ENCODE data around the gene ELFN1.

Gene ELFN1

DNA sequence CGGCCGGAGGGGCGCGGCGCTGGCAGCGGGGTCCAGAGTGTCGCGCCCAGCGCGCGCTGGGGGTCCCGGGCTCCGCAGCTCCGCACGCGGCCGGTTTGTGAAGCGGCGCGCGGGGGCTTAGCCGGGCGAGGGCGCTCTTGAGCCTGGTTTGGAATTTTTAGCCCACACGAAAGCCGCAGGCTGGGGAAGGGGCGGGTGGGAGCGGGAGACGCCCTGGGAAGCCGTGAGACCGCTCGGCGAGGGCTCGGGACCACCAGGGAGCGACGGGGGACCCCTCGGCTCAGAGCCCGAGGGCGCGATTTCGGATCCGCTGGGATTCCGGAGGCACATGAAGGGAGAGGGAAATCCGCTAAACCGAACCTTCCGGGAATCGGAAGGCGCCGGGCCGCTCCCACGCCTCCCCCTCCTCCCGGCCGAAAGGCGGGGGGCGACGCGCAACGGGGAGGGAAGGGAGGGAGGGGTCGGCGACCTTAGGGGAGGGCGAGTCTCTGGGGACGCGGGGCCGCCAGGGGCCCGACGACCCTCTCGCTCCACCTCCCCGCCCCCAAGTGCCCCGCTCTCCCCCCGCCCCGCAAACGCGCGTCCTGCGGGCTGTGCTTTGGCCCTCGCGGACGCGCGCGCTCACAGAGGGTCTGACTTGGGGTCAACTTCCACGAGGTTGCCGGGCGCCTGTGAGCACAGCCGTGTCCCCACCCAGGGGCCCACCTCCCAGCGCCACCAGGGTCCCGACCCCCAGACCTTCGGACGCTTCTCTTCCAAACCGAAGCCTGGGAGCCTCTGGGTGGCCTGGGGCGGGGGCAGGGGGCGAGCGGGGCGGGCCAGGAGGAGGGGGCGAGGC is 5.1 kb upstream of the ELFN1 start:
- peak; percentile 18 for DNase-seq

DNA sequence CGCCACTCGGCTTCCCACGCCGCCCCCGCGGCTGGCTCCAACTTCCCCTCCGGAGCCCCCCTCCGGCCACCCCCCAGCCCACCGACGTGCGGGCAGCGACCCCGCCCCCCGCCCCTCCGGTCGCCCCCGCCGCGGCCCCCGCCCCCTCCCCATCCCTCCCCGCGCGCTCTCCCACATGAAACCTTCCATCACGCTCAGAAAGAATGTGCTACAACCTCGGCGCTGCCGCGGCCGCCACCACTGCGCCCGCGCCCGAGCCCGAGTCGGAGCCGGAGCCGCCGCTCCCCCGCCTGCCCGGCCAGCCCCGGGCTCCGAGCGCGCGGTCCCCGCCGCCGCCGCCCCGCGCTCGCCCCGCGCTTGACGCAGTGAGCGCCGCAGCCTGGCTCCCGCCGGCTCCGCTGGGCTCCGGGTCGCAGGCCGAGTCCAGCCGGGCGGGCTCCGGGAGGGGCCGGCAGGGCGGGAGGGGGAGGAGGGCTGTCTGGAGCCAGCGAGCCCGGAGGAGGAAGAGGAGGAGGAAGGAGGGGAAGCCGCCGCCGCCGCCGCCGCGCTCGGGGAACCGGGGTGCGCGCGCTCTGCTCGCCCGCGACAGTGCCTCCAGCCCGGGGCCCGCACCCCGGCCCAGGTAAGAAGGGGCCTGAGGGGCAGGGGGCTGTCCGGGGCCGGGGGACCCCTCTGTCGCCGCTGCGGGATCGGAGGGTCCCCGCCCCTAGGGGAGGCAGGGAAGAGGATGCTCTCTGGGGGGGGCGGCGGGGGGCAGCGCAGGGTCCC is 4.3 kb upstream of the ELFN1 start:
- DNase-seq = no peak

GRCh38 chr7:1666317-1666822 is 3.7 kb upstream of the ELFN1 start:
- no peak for DNase-seq

DNA sequence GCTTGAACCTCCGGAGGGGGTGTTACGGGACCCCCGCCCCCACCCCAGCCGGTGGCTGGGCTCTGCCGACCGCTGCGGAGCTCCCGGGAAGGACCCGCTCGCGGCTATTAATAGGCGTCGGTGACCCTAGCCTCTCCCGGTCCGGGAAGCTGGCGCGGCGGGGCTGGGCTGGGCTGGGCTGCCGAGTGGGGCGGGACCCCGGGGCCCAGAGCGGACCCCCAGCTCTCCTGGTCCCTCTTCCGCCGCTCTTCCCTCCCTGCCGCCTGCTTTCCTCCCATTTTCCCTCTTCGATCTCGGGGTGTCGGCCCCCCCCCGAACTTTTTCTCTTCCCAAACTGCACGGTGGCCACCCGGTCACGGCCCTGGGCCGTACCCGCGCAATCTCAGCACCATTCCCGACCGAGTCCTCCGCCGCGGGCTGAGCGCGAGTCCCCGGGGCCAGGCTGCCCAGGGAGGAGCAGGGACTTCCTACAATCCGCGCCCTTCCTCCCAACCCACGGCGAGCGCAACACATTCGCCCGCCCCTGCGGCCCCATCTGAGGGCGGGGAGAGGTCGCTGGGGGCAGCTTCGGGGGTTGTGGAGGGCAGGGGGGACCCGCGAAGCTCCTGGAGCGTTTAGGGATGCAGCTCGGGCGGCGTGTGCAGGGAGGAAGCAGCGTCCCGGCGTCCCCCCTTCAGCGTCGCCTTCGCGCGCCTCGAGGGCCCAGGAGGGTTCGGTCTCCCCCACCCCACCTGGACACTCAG is 3.1 kb upstream of the ELFN1 start:
- DNase-seq = no peak

DNA sequence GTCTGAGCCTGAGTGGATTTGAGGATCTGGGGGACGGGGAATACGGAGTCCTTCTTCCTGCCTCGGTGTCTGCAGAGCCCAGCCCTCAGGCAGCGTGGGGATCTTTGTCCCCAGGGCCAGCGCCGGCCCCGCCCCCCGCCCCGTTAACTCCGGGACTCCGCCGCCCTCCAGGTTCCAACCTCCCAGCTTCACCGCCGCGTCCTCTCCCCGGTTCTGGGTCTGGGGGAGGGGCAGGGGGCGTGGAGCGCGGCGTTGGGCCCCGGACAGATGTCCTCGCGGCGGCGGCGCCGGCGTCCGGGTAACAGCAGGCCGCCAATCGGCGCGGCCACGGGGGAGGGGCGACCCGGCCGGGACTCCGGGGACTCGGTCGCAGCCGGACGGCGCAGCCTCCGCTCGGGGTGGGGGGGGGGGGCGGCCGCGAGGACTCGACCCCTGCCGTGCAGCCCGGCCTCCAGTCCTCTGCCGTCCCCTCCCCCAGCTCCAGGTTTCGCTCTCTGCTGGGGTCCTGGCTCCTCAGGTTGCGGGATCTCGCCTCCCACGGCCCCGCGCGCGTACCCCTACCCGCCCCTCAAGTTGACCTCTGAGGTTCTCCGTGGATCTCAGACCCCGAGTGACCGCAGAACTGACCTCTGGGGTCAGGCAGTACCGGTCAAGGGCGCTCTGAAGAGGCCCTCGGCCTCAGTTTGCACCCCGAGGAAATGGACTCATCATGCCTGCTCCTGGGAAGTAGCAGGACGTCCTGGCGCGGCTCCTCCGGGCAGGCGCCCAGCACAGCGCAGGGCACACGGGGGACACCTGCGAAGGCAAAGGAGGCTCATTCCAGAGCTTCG is 2.3 kb upstream of the ELFN1 start:
- no peak for DNase-seq

DNA sequence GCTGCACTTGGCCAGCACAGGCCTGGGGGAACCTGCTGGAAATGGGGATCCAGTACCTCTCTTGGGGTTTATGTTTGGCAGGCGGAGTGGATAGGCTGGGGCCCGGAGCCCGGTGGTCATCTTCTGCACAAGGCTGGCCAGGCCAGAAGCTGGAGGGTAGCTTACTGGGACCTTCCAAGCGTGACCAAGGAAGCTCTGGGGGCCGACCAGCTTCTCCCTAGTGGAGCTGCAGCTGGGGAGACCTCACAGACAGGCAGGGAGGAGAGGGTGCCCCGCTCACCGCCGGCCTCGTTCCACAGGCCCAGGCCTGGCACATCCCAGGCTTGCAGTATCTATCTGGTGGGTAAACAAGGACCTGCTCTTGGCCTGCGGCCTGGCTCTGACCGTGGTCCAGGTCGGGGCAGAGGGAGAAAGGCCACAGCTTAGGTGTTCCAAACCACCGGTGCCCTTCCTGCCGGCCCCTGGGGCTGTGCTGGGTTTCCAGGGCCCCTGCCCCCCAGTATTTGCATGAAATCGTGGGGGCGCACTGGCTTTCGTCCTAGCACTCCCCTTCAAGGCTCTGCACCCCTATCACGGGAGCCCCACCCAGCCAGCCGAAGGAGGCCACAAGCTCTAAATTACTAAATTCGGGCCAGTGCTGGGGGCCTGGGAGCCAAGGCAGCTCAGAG is 1.5 kb upstream of the ELFN1 start:
- no peak for DNase-seq

DNA sequence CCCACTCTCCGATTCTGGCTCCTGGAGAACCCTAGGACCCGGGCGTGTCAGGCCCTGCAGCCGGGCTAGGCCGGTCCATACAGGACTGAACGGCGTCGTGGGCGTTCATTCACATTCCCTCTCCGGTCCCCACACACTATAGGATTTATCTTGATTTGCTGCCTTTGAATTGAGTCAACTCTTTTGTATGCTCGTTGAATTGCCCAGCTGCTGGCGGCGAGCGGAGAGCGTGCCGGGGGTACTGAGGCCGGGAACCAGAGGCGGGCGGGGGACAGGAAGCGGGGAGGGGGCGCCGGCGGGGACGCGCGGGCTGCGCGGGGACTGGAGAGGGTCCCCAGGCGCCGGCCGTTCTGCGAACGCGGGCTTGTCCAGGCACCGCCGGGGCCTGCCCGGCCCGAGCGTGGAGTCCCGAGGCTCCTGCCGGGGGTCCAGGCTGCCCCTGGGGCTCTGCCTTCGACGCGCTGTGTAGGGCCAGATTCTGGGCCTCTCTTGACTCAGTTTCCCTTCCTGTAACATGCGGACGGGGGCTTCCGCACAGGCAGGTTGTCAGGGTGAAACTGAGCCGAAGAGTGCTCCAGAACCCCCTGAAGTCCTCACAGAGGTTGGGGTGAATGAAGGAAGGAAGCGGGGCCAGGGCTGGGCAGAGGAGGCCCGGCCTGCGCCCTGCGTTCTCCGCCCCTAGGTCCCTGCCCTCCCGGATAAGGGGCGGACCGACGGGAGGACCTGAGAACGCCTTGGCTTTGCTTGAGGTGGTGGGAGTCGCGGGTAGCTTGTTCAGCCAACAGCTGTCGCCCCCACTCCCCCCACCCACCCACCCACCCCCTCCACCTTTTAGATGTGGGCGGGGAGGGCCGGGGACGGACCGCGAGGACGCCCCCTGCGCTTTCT is 769 bp upstream of the ELFN1 start:
- no peak for DNase-seq

DNA sequence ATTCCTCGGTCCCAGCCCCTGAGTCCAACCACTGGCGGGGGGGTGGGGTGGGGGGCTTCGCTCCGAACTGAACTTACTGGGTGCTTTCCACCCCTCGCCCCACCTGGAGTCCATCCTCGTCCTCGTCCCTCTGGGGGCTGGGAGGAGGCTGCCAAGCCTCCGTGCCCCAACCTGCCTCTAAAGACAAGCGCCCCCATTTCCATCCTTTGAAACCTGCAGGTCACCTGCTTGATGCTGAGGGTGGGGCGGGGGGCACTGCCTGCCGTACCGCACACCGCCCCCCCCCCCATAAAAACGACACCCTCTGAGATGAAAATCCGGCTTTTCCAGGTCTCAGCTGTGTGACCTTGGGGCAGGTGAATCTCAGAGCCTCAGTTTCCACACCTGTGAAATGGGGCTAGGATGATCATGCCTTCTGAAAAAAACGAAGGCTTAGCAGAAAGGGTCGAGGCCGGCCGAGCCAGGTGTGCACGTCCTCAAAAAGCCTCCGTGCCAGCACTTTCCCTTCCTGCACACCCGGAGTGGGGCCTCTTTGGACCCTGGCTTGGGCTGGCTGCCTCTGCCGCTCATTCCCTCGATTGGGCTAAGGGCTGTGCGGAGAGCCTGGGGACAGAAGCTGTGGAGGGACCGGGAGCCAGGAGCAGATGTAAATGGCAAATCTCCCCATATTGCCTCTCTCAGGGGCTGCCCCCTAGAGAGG is 967 bp downstream of the ELFN1 start:
- no peak for DNase-seq

DNA sequence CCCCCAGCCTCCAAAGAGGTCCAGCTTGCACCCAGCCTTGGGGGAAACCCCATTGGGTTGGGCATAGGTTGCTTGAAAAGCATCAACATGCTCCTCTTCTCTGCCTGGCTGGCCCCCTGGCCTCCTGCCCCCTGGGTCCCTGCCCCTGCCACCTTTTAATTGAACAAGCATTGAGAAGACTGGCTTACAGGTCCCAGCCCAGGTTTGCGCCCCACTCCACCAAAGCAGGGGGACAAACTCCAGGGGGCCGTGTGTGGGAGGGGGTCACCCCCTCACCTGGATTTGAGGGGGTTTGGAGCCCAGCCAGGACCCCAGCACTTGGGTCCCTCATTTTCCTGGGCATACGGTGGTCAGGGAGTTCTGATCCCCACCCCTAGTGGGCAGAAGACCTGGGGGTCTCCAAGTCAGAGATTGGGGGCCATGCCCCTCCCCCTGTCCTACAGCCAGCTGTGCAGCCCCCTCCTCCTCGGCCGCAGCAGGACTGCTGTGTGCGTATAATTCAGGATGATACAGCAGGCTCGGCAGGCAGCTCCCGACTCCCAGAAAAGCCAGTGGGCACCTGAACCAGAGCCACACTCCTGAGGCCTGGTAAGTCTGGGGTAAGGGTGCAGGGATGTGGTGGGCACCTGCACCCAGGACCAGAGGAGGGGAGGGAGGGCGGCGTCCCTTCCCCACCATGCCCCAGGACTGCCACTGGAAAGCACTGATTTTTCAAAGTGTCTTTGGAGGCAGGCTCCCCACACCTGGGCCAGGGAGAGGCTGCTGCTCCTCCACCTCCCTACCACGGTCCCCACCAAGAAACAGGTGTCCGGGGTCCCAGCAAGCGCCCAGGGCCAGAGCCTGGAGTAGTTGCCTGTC is 1.7 kb downstream of the ELFN1 start:
- DNase-seq = no peak

DNA sequence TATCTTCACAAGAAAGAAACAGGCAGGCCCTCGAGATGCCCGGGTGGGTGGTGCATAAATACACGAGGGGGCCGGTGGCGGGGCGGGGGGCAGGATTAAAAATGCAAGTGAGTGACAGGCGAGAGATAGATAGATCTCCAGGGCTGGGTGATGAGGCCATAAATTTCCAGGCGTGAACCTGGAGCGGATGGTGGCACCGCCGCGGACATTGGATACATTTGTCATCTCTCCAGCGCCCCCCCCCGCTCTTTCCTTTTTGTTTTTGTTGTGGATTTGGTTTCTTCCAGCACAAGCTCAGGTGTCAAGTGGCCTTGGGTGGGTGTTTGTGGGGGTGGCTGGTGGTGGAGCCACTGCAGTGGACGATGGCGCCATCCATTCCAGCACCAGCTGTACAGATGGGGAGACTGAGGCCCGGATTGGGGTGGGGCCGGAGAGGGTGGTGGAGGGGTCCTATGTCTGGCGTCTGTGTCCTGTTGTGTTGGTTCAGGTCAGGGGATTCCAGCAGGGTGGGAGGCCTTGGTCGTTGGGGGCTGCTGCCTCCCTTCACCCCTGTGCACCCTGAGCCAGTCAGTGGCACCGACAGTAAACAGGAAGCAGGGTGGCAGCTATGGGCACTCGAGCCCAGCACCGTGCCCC is 2.9 kb downstream of the ELFN1 start:
- no peak for DNase-seq

GRCh38 chr7:1673581-1674118 is 3.6 kb downstream of the ELFN1 start:
- no peak for DNase-seq

- DNase-seq = no peak
Observed at GRCh38 chr7:1674161-1675035, 4.3 kb downstream of the ELFN1 start.

GRCh38 chr7:1675036-1675671 is 5.1 kb downstream of the ELFN1 start:
- no peak for DNase-seq

- no peak for DNase-seq
Observed at GRCh38 chr7:1675673-1676549, 5.8 kb downstream of the ELFN1 start.

DNA sequence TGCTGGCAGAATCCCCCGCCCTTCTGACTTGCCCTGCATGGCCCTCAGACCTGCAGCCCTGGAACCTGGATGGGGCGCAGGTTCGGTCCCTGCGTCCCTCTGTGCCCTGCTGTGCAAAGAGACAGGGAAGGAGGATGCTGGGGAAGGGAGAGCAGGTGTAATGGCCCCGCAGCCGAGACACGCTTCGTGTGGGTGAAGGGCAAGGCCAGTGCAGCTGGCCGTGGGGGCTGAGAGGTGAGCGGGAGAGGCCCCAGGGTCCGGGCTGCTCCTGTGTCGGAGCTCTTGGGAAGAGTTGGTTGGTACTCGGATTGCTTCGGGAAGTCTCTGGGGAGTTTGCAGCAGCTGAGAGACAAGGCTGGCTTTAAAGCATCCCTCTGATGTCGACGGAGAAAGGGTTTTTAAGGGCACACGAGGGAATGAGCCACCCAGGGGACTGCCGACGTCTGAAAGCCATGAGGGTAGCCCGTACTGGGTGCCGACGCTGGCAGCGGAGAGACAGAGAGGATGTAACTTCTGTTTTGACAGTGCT is 6.5 kb downstream of the ELFN1 start:
- DNase-seq = no peak
